ENCODE data around the gene DEGS2. TPM values are rescaled to one million over a fixed set of nuclear protein-coding genes. Genes with fewer than 3 reads are reported as not detected.

Gene DEGS2
- total and polyA plus RNA-seq, 4 donors = 3.6 to 7.4 (median 5.7) TPM

- Histone ChIP-seq H3K27me3 (ENCODE audit: control insufficient read depth in 3 of 3, insufficient read depth in 3 of 3, low read length in 2 of 3) (no peaks in the 10 kb centered on the region), H3K4me3 (no peak overlapping the region), H3K9me3 (ENCODE audit: control insufficient read depth in 4 of 4, insufficient read depth in 3 of 4, low read length in 3 of 4) (no peaks in the 10 kb centered on the region), H3K36me3 (ENCODE audit: control insufficient read depth in 4 of 4, insufficient read depth in 4 of 4, low read length in 4 of 4) (no peaks in the 10 kb centered on the region), H3K9ac (ENCODE audit: insufficient read depth in 1 of 2, low read length in 2 of 2) (no peak overlapping the region), H3K4me1 (ENCODE audit: control insufficient read depth in 5 of 5, insufficient read depth in 5 of 5, low read length in 5 of 5) (peaks cover 0 to 12% (median 4%) of the 10 kb centered on the region in 5 donors), H3K27ac (ENCODE audit: low read depth in 1 of 2, low read length in 1 of 2) (peak overlapping the region; percentile 88 to 98)
- ATAC-seq (ENCODE audit: insufficient read depth, low FRiP score) (no peak), DNase-seq (peak; percentile 38 to 57 (median 39))
- TF ChIP-seq, protein P1, sequence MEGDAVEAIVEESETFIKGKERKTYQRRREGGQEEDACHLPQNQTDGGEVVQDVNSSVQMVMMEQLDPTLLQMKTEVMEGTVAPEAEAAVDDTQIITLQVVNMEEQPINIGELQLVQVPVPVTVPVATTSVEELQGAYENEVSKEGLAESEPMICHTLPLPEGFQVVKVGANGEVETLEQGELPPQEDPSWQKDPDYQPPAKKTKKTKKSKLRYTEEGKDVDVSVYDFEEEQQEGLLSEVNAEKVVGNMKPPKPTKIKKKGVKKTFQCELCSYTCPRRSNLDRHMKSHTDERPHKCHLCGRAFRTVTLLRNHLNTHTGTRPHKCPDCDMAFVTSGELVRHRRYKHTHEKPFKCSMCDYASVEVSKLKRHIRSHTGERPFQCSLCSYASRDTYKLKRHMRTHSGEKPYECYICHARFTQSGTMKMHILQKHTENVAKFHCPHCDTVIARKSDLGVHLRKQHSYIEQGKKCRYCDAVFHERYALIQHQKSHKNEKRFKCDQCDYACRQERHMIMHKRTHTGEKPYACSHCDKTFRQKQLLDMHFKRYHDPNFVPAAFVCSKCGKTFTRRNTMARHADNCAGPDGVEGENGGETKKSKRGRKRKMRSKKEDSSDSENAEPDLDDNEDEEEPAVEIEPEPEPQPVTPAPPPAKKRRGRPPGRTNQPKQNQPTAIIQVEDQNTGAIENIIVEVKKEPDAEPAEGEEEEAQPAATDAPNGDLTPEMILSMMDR (IDR thresholded peaks at IDR 0.05; ENCODE audit: control extremely low read depth, extremely low read depth) = no peak
- WGBS, 2 donors = 66 to 81% methylated on average over 14 of the region's 14 CpGs
Observed at GRCh38 chr14:100191584-100192249, 32.3 kb upstream of the DEGS2 start.

GRCh38 chr14:100190126-100190525, 30.7 kb upstream of the DEGS2 start:
- peaks cover 0 to 12% (median 4%) of the 10 kb centered on the region in 5 donors for H3K4me1 ChIP-seq (ENCODE audit: control insufficient read depth in 5 of 5, insufficient read depth in 5 of 5, low read length in 5 of 5)
- TF ChIP-seq, protein P1 (IDR thresholded peaks at IDR 0.05; ENCODE audit: control extremely low read depth, extremely low read depth) = no peak
- no peak for DNase-seq
- no peaks in the 10 kb centered on the region for H3K27me3 ChIP-seq (ENCODE audit: control insufficient read depth in 3 of 3, insufficient read depth in 3 of 3, low read length in 2 of 3)
- 90 to 100% methylated on average over 1 of the region's 1 CpG for WGBS, 2 donors
- H3K4me3 ChIP-seq = no peak overlapping the region
- H3K9me3 ChIP-seq (ENCODE audit: control insufficient read depth in 4 of 4, insufficient read depth in 3 of 4, low read length in 3 of 4) = no peaks in the 10 kb centered on the region
- no peaks in the 10 kb centered on the region for H3K36me3 ChIP-seq (ENCODE audit: control insufficient read depth in 4 of 4, insufficient read depth in 4 of 4, low read length in 4 of 4)
- ATAC-seq (ENCODE audit: insufficient read depth, low FRiP score) = no peak
- H3K9ac ChIP-seq (ENCODE audit: insufficient read depth in 1 of 2, low read length in 2 of 2) = no peak overlapping the region
- H3K27ac ChIP-seq (ENCODE audit: low read depth in 1 of 2, low read length in 1 of 2) = no peak overlapping the region

DNA sequence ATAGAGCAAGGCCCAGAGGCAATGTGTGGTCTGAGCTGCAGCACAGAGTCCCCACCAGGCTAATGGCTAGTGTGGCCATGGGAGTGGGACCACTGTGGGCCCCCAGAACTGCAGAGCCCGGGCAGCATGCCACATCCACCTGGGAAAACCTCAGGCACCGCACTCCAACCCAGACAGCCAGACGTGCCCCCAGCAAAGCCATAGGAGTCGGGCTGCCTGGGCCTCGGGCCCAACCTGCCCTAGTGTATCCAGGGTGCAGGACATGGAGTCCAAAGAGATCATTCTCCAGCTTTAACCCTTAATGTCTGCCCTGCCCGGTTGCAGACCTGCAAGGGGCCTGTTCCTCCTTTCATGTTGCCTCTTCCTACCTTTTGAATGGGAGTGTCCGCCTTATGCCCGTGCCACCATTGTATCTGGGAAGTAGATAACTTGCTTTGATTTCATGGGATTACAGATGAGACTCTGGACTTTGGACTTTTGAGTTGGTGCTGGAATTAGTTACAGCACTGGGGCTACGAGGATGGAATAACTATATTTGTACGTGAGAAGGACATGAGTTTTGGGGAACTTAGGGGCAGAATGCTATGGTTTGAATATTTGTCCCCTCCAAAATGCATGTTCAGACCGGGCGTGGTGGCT, 29.1 kb upstream of the DEGS2 start:
- 92 to 96% methylated on average over 12 of the region's 12 CpGs for WGBS, 2 donors
- Histone ChIP-seq H3K9me3 (ENCODE audit: control insufficient read depth in 4 of 4, insufficient read depth in 3 of 4, low read length in 3 of 4) (no peaks in the 10 kb centered on the region), H3K27ac (ENCODE audit: low read depth in 1 of 2, low read length in 1 of 2) (no peak overlapping the region), H3K9ac (ENCODE audit: insufficient read depth in 1 of 2, low read length in 2 of 2) (no peak overlapping the region), H3K4me3 (no peak overlapping the region), H3K4me1 (ENCODE audit: control insufficient read depth in 5 of 5, insufficient read depth in 5 of 5, low read length in 5 of 5) (peaks cover 0 to 10% (median 4%) of the 10 kb centered on the region in 5 donors), H3K27me3 (ENCODE audit: control insufficient read depth in 3 of 3, insufficient read depth in 3 of 3, low read length in 2 of 3) (no peaks in the 10 kb centered on the region), H3K36me3 (ENCODE audit: control insufficient read depth in 4 of 4, insufficient read depth in 4 of 4, low read length in 4 of 4) (no peaks in the 10 kb centered on the region)
- DNase-seq = no peak
- TF ChIP-seq, protein P1 (IDR thresholded peaks at IDR 0.05; ENCODE audit: control extremely low read depth, extremely low read depth) = no peak
- no peak for ATAC-seq (ENCODE audit: insufficient read depth, low FRiP score)
